ENCODE results near the gene PHLDB1. TPM values are rescaled to one million over a fixed set of nuclear protein-coding genes. Genes with fewer than 3 reads are reported as not detected.
A peak's percentile ranks its signal among the peaks of the same experiment; 100 is the strongest.
"Not testable (repeated sequence)": the region's sequence is repeated elsewhere in the genome, so short reads cannot be mapped to it uniquely, and the experiment has no call there.

PHLDB1 gene
- total RNA-seq, 1 donor from 2014 or later: 1.7 TPM

DNA sequence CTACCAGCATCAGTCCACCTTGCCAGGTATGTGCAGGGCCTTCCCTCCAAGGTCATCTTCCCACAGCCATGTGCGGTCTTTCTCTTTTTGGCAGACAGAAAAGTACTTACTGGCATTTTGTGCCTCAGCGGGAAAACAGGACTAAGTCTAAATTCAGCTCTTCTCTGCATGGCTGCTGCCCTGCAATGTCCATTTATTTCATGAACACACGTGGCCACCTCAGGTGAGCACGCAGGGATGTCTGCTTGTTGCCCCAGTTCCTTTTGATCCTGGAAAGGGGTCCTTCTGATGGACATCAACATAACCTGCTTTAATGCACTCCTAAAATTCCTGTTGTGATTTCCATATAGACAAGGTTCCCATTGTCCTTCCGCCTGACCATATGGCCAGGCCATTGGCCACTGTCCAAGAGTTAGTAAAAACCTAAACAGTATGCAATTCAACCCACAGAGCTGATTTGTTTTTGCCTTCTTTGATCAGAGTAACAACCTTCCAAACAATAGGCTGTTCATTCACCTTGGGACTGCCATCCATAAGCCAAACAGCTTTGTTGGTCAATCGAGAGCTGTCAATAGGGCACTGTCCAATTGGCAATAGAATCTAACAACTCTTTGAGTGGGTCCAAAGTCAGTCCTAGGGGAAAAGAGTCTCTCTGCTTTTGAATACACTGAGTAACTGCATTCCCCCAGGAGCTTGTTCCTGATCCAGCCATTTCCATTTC, 66.1 kb downstream of the PHLDB1 start:
- H3K4me3 Mint-ChIP-seq: no peak overlapping the region
- H3K27ac Mint-ChIP-seq: no peak overlapping the region
- H3K4me1 Mint-ChIP-seq: no peaks in the 10 kb centered on the region
- intact Hi-C loops (cut with micrococcal nuclease): no loop called here
- H3K36me3 Mint-ChIP-seq (ENCODE audit: low read depth): no peaks in the 10 kb centered on the region
- H3K27me3 Mint-ChIP-seq: peaks cover 27% of the 10 kb centered on the region
- peaks cover 3% of the 10 kb centered on the region for H3K9me3 Mint-ChIP-seq
- DNase-seq: no peak

DNA sequence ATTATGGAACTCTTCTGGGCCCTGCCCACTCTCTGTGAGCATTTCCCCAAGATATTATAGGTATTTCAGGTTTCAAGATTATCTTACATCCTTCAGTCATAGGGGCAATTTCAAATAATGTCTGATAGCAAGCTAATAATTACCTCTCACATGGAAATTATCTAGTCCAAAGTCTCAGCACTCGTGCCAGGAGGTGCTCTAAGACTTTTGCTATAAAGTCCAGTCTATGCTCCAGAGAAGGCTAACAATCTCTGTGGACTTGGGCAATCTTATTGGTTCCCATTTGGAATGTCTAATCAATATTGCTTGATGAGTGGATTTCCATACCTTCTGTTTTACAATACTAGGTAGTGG, 66.6 kb downstream of the PHLDB1 start:
- Mint-ChIP-seq H3K4me1 (no peaks in the 10 kb centered on the region), H3K4me3 (no peak overlapping the region), H3K36me3 (ENCODE audit: low read depth) (no peaks in the 10 kb centered on the region), H3K27ac (no peak overlapping the region), H3K27me3 (peaks cover 27% of the 10 kb centered on the region), H3K9me3 (peaks cover 3% of the 10 kb centered on the region)
- intact Hi-C loops (cut with micrococcal nuclease): no loop called here
- DNase-seq: no peak

DNA sequence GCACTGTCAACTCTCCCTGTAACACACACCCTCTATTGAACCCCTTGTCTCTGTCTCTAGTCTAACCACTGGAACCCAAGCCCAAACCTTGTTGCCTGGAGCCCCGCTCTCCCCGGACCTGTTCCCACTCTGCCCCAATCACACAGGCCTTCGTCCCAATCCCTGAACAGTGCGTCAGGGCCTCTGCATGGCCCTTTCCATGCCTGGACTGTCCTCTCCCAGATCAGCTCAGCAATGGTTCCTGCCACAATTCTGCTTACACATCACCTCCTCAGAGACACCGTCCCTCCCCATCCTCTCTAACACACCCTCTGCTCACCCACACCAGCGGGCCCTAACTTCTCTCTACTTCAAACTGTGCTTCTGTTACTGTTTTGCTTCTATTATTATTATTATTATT, 70.6 kb downstream of the PHLDB1 start:
- no peak overlapping the region for H3K27ac Mint-ChIP-seq
- no peak for DNase-seq
- H3K36me3 Mint-ChIP-seq (ENCODE audit: low read depth): no peaks in the 10 kb centered on the region
- no peak overlapping the region for H3K4me3 Mint-ChIP-seq
- no peaks in the 10 kb centered on the region for H3K4me1 Mint-ChIP-seq
- H3K9me3 Mint-ChIP-seq: peaks cover 3% of the 10 kb centered on the region
- intact Hi-C loops (cut with micrococcal nuclease): no loop called here
- H3K27me3 Mint-ChIP-seq: peaks cover 12% of the 10 kb centered on the region

DNA sequence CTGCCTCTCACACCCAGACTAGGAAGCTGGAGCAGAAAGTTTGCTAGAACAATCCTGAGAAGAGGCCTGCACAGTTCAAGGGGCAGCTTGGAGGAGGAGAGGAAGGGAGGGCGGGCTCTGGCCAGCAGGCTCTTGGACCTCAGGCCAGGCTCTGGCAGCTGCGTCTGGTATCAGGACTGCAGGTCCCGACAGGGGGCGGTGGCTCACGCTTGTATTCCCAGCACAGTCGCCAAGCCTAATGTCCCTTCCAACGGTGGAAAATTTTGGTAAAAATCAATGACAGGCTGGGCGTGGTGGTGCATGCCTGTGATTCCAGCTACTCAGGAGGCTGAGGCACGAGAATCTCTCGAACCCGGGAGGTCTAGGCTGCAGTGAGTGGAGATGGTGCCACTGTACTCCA, 71.5 kb downstream of the PHLDB1 start:
- DNase-seq; intact Hi-C loops (cut with micrococcal nuclease); H3K4me1 Mint-ChIP-seq; H3K4me3 Mint-ChIP-seq; H3K27ac Mint-ChIP-seq; H3K36me3 Mint-ChIP-seq (ENCODE audit: low read depth); H3K9me3 Mint-ChIP-seq: not testable (repeated sequence)
- peaks cover 12% of the 10 kb centered on the region for H3K27me3 Mint-ChIP-seq

DNA sequence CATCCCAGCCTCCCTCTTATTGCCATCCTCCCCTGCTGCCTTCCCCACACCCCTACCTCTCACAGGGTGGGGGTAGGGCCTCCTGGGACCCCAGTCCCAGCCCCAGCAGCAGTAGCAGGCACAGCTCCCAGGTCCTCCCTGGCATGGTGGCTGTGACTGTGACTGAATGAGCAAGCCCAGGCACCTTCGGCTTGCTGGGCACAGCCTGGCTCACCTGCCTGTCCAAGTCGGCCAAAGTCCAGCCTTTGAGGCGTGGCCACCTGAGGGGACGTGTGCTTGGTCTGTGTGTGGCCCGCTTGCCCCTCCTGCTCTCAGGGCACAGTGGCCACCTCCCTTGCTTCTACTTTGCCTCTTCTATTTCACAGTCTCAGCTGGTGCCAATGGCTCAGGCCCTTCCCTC, 72.1 kb downstream of the PHLDB1 start, which contains the start of gene TREH:
Gene TREH (minus strand): TSS at position 168 of the 400 bp plus-strand sequence. CDS start 23 bp downstream, at position 145.
- Mint-ChIP-seq H3K9me3 (peaks cover 3% of the 10 kb centered on the region), H3K4me1 (no peaks in the 10 kb centered on the region), H3K27me3 (peaks cover 12% of the 10 kb centered on the region), H3K36me3 (ENCODE audit: low read depth) (no peaks in the 10 kb centered on the region), H3K27ac (no peak within 1 kb of the TSS), H3K4me3 (no peak within 1 kb of the TSS)
- DNase-seq: no peak
- intact Hi-C loops (cut with micrococcal nuclease): no loop called here

DNA sequence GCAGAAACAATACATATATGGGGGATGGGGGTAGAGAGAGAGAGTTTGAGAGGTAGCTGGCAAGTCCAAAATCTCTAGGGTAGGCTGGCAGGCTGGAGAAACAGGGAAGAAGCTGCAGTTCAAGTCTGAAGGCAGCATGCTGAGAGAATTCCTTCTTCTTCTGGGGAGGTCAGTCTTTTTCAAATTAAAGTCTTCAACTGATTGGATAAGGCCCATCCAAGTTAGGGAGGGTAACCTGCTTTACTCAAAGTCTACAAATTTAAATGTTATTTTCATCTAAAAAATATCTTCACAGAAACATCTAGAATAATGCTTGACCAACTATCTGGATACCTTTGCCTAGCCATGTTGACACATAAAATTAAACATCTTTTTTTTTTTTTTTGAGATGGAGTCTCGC, 75.0 kb downstream of the PHLDB1 start:
- no peaks in the 10 kb centered on the region for H3K4me1 Mint-ChIP-seq
- intact Hi-C loops (cut with micrococcal nuclease): no loop called here
- peaks cover 27% of the 10 kb centered on the region for H3K27me3 Mint-ChIP-seq
- DNase-seq: no peak
- H3K4me3 Mint-ChIP-seq: no peak overlapping the region
- no peaks in the 10 kb centered on the region for H3K9me3 Mint-ChIP-seq
- H3K36me3 Mint-ChIP-seq (ENCODE audit: low read depth): no peaks in the 10 kb centered on the region
- no peak overlapping the region for H3K27ac Mint-ChIP-seq

DNA sequence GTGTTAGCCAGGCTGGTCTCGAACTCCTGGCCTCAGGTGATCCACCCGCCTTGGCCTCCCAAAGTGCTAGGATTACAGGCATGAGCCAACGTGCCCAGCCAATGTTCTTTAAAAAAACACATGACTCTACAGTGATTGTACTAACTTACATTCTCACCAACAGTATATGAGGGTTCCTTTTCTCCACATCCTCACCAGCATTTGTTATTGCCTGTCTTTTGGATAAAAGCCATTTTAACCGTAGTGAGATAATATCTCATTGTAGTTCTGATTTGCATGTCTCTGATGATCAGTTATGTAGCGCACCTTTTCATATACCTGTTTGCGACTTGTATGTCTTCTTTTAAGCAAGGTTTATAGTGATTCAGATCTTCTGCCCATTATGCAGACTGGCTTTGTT, 75.5 kb downstream of the PHLDB1 start:
- not testable (repeated sequence) for DNase-seq

DNA sequence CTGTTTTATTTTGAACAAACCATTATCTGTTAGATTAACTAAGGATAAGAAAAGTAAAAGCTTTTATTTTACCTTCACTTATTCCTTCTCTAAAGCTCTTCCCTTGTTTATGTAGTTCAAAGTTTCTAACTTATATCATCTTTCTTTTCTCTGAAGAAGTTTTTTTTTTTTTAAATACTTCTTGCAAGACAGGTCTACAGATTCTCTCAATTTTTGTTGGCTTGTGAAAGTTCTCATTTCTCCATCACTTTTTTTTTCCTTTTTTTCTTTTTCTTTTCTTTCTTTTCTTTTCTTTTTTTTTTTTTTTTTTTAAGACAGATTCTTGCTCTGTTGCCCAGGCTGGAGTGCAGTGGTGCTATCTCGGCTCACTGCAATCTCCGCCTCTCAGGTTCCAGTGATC, 76.8 kb downstream of the PHLDB1 start:
- Mint-ChIP-seq H3K4me1 (peaks cover 4% of the 10 kb centered on the region), H3K36me3 (ENCODE audit: low read depth) (no peaks in the 10 kb centered on the region), H3K4me3 (no peak overlapping the region), H3K27me3 (peaks cover 28% of the 10 kb centered on the region), H3K9me3 (no peaks in the 10 kb centered on the region), H3K27ac (no peak overlapping the region)
- intact Hi-C loops (cut with micrococcal nuclease): no loop called here
- DNase-seq: no peak

More for the DNA sequence above, 75.5 kb downstream of the PHLDB1 start:
- intact Hi-C loops (cut with micrococcal nuclease); H3K4me3 Mint-ChIP-seq; H3K4me1 Mint-ChIP-seq; H3K36me3 Mint-ChIP-seq (ENCODE audit: low read depth); H3K27ac Mint-ChIP-seq; H3K9me3 Mint-ChIP-seq: not testable (repeated sequence)
- peaks cover 28% of the 10 kb centered on the region for H3K27me3 Mint-ChIP-seq

DNA sequence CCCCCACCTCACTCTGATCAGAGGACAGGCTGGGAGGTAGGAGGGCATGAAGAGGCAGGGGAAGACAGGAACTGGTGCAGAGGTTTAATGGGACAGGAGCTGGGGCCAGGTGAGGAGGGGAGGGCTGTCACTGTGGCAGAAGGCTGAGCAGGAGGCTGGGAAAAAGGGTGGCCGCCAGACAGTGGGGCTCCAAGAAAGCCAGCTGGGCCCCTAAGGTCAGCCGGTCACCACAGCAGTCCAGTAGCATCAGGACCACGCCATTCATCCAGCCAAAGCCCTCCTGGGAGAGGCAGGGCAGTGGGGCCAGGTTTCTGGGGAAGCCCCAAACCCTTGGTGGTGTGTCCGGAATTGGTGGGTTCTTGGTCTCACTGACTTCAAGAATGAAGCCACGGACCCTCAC, 80.5 kb downstream of the PHLDB1 start:
- Mint-ChIP-seq H3K27me3 (peaks cover 20% of the 10 kb centered on the region), H3K36me3 (ENCODE audit: low read depth) (no peaks in the 10 kb centered on the region), H3K9me3 (no peaks in the 10 kb centered on the region), H3K27ac (no peak overlapping the region), H3K4me3 (no peak overlapping the region), H3K4me1 (peaks cover 25% of the 10 kb centered on the region)
- DNase-seq: no peak
- intact Hi-C loops (cut with micrococcal nuclease): no loop called here

DNA sequence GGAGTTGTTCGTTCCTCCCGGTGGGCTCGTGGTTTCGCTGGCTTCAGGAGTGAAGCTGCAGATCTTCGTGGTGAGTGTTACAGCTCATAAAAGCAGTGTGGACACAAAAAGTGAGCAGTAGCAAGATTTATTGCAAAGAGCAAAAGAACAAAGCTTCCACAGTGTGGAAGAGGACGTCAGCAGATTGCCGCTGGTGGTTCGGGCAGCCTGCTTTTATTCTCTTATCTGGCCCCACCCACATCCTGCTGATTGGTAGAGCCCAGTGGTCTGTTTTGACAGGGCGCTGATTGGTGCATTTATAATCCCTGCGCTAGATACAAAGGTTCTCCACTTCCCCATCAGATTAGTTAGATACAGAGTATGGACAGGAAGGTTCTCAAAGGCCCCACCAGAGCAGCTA, 80.9 kb downstream of the PHLDB1 start:
- Mint-ChIP-seq H3K4me1 (peaks cover 27% of the 10 kb centered on the region), H3K27me3 (peaks cover 17% of the 10 kb centered on the region)
- intact Hi-C loops (cut with micrococcal nuclease); H3K27ac Mint-ChIP-seq; H3K36me3 Mint-ChIP-seq (ENCODE audit: low read depth); H3K9me3 Mint-ChIP-seq; H3K4me3 Mint-ChIP-seq: not testable (repeated sequence)
- peak; percentile 64 for DNase-seq

DNA sequence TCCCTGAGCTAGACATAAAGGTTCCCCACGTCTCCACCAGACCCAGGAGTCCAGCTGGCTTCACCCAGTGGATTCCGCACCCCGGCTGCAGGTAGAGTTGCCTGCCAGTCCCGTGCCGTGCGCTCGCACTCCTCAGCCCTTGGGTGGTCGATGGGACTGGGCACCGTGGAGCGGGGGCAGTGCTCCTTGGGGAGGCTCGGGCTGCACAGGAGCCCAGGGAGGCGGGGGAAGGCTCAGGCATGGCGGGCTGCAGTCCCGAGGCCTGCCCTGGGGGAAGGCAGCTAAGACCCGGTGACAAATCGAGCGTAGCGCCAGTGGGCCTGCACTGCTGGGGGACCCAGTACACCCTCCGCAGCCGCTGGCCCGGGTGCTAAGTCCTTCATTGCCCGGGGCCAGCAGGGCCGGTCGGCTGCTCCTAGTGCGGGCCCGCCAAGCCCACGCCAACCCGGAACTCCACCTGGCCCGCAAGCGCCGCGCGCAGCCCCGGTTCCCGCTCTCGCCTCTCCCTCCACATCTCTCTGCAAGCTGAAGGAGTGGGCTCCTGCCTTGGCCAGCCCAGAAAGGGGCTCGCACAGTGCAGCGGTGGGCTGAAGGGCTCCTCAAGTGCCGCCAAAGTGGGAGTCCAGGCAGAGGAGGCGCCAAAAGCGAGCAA, 81.6 kb downstream of the PHLDB1 start:
- Mint-ChIP-seq H3K4me1 (peaks cover 27% of the 10 kb centered on the region), H3K27ac (no peak overlapping the region), H3K9me3 (no peaks in the 10 kb centered on the region), H3K36me3 (ENCODE audit: low read depth) (no peaks in the 10 kb centered on the region), H3K27me3 (peaks cover 16% of the 10 kb centered on the region), H3K4me3 (no peak overlapping the region)
- DNase-seq: no peak
- intact Hi-C loops (cut with micrococcal nuclease): no loop called here

DNA sequence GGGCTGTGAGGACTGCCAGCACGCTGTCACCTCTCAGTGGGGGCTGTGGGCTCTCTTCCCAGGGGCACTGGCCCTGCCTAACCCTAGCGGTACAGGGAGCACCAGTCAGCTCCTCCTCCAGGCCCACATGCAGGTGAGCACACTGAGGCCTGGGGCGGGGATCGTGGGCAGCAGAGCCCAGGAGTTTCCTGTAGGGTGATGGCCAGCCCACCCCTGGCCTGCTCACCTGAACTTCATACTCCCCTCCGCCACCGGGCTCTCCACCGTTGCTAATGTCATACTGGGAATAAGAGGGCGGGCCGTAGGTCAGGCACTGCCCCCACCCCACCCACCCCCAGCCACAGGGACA, 82.1 kb downstream of the PHLDB1 start:
- intact Hi-C loops (cut with micrococcal nuclease): no loop called here

DNA sequence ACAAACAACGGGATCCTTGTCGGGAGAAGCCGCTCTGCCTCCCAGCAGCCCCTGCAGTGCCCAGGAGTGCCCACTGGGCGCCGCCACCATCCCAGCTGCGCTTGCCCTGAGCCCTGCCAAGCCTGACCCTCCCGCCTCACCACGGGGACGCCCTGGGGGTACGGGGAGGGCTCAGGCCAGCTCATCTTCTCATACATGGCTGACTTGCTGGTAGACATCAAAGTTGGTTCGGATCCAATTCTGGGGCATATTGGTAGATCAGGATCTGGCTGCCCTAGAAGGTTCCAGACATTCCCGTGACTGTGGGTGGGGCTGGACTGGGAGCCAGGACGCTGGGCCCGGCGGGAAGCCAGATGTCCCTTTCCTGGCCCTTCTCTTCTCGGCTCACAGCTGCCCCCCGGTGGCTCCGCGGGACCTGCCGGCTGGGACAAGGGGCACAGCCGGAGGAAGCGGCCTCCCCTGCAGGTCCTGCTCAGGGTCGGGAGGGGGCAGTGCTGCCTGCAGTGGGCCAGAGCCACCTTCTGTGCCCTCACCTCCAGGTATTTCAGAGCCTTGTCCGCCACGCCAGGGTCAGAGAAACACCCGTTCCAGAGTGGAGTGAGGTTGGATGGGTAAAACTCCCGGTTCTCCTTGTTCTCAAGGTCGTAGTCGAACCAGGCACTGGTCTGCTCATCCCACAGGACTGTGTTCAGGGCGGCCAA, 82.6 kb downstream of the PHLDB1 start:
- Mint-ChIP-seq H3K4me3 (peak overlapping the region; percentile 79), H3K9me3 (no peaks in the 10 kb centered on the region), H3K4me1 (peaks cover 27% of the 10 kb centered on the region), H3K36me3 (ENCODE audit: low read depth) (no peaks in the 10 kb centered on the region), H3K27me3 (peaks cover 12% of the 10 kb centered on the region), H3K27ac (peak overlapping the region; percentile 60)
- DNase-seq: peak; percentile 94
- intact Hi-C loops (cut with micrococcal nuclease): loop anchor here (1.0 to 10.0 kb wide), 4 partner anchors 95 to 266 kb away; partner anchors contain the start of genes CXCR5 and UPK2

More for the DNA sequence above, 82.1 kb downstream of the PHLDB1 start:
- no peak overlapping the region for H3K27ac Mint-ChIP-seq
- no peak for DNase-seq
- H3K4me1 Mint-ChIP-seq: peaks cover 27% of the 10 kb centered on the region
- no peaks in the 10 kb centered on the region for H3K9me3 Mint-ChIP-seq
- no peak overlapping the region for H3K4me3 Mint-ChIP-seq
- H3K27me3 Mint-ChIP-seq: peaks cover 16% of the 10 kb centered on the region
- H3K36me3 Mint-ChIP-seq (ENCODE audit: low read depth): no peaks in the 10 kb centered on the region
